NCI-H187 (cell line): ENCODE measurements around the gene FBXO33.

Experiments used
- DNase-seq, 2 experiments: peaks; one replicate each; lab custom pipeline; 2025; lab: John Stamatoyannopoulos, UW

Gene FBXO33, protein sequence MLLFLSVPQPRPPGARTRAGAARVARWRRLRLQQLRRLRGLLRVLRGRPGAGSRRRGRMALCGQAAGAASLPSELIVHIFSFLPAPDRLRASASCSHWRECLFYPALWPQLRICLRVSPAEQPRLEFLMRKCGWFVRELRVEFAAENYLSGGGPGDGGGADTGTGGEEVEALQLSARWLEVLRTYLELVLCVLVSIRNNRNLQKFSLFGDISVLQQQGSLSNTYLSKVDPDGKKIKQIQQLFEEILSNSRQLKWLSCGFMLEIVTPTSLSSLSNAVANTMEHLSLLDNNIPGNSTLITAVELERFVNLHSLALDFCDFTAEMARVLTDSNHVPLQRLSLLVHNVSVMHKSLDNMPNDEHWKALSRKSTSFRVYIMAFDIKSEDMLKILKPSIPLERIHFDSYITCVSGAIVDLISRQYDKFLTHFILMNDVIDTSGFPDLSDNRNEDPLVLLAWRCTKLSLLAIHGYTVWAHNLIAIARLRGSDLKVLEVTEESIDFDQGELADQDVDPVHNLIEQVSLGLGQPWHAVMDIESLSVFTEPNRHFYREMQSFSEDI

DNA sequence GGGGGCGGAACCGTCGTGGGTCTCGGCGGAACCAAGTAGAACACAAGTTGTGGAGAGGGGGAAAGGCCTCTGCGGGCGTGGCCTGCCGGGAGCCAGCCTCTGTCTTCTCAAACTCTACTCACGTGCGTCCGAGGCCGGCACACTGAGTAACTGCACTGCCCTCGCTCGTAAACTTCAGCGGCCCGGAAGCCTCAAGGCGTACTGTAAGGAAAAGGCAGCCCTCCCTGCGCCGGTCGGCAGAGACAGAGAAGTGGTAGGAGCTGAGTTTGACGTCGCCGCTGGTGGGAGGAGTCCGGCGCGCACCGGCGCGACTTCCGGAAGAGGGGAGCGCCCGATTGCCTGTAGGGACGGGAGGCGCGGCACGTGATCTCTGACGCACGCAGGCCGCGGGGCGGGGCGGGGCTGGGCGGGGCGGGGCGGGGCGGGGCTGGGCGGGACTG is at the start of gene FBXO33:
Gene FBXO33 (minus strand): TSS at position 255 of the 440 bp plus-strand sequence. CDS start 271 bp downstream, outside the sequence.
- peak; percentile 90 to 96 for DNase-seq

DNA sequence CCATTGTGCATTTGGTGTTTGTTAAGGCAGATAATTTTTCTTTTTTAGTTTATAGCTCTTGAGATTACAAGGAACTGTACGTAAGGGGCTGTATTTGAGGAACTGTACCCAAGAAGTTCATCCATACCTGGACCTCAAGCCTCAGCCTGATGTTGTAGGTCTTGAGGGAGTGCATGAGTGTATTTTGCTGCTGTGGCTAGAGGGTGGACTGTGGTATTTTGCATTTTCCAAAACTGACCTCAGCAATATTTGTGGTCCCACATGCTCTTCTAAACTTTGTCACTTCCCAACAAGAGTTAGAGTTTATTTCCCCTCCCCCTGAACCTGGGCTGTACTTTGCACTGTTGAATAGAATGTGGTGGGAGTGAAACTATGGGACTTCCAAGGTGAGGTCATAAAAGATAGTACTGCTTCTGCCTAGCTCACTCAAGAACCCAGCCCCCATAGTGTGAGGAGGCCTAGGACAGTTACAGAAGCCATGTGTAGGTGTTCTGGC is 42.2 kb upstream of the FBXO33 start:
- DNase-seq = no peak

DNA sequence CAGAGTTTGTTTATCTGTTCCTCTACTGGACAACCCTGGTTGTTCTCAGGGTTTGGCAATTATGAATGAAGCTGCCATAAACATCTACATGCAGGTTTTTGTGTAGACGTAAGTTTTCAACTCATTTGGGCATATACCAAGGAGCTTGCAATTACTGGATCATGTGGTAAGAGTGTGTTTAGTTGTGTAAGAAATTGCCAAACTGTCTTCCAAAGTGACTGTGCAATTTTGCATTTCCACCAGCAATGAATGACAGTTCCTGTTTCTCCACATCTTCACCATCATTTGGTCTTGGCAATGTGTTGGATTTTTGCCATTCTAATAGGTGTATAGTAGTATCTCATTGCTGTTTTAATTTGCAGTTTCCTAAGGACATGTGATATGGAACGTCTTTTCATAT is 39.8 kb upstream of the FBXO33 start:
- DNase-seq = no peak

DNA sequence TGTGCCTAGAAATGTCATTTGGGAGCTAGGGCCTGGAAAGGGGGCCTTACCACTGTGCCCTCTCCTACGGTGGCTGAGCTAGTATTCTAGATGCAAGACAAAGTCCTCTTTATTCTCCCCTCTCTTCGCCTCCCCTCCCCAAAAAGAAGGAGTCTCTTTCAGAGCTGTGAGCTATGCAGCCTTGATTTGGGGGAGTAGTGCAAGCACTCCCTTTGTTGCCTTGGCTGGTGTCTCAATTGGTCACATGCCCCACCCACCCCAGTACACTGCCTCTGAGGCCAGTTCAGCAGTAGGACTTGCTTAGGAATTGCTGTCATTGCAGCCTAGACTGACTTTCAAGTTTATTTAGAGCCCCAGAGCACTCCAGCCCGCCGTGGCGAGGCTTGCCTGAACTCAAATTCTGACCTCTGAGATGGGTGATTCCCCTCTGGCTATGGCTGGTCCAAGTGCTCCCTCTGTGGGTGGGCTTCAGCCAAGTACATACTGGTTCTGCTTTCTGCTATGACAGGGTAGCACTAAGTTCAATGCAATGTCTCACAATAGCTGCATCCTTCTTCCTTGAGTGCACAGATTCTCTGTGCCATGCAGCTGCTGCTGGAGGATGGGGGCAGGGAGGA is 37.0 kb upstream of the FBXO33 start:
- no peak for DNase-seq

DNA sequence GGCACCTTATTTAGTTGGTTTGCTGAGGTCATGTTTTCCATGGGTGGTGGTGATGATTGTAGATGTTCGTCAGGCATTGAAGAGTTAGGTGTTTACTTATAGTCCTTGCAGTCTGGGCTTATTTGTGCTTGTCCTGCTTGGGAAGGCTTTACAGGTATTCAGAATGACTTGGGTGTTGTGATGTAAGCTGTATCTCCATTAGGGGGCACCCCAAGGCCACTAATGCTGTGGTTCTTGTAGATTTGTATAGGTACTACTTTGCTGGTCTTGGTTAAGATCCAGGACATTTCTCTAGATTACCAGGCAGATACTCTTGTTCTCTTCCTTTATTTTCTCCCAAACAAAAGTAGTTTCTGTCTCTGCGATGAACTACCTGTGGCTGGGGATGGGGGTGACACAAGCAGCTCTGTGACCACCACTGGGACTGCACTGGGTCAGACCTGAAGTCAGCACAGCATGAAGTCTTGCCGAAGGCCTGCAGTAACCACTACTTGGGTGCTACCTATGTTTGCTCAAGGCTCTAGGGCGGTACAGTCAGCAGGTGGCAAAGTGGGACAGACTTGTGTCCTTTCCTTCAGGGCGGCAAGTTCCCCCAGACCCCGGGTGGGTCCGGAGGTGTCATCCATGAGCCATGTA is 35.8 kb upstream of the FBXO33 start:
- DNase-seq = no peak

DNA sequence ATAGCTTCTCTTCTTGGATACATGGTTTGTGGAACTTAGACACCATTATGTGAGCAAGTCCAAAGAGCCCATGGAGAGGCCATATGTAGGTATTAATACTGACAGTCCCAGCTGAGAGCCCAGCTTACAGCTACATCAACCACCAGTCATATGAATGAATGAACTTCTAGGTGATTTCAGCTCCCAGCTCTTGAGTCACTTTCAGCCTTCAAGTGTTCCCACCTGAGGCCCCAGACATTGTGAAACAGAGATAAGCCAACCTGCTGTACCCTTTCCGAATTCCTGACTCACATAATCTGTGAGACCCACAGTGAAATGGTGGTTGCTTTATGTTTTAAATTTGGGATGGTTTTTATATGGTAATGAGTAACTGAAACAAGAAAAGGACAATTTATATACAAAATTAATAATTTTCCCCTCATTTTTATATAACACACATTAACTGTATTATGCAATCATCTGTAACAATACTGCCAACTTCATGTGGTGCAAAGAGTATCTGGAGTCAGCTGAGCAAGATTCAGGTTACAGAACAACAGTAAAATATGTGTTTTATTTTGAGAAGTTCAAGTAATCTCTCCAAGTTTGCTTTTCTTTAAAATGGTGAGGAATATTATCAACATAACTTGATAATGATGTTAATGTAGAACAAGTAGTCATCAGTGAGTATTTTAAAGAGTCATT is 27.7 kb upstream of the FBXO33 start:
- no peak for DNase-seq

DNA sequence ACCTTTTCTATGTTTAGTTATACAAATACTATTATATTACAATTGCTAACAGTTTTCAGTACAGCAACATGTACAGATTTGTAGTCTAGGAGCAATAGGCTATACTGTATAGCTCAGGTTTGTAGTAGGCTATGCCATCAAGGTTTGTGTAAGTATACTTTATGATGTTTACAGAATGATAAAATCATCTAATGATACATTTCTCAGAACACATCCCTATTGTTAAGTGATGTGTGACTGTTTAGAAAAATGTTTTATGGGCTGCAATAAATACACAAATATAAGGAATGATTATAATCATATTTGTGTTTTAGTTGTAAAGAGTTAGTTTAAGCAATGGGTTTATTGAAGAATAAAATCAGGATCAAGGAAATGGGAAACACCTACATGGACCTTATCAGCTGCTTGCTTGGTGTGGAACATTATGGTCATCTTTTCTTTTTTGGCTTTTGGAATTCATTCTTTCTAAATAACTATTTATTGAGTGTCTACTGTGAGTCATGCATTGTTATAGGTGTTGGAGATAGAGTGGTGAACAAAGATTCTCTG is 24.5 kb upstream of the FBXO33 start:
- DNase-seq = no peak

DNA sequence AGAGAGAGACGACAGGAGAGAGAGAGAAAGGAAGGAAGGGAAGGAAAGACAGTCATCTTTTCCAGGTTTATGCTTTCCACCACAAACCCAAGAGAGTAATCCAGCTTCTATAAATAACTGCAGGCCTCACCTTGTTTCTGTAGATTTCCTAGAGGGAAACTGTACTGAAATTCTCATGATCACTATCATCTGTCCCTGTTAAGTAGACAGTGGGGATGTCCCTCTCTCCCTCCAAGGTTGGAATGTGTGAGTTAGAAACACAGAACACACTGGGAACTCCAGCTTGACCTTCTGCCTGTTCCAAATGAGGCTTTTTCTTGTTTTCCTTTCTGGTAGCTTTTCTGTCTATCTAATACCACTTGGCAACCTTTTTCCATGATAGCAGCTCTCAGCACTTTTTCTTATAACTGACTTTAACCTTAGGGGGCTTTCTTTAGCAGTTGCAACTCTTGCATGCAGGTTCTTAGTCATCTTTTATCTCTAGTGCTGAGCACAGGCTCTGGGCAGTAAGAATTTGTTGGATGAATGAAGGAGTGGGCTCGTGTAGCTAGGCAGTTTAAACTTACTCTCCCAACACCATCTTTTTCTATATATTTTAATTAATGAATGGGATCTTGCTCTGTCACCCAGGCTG is 22.8 kb upstream of the FBXO33 start:
- no peak for DNase-seq

DNA sequence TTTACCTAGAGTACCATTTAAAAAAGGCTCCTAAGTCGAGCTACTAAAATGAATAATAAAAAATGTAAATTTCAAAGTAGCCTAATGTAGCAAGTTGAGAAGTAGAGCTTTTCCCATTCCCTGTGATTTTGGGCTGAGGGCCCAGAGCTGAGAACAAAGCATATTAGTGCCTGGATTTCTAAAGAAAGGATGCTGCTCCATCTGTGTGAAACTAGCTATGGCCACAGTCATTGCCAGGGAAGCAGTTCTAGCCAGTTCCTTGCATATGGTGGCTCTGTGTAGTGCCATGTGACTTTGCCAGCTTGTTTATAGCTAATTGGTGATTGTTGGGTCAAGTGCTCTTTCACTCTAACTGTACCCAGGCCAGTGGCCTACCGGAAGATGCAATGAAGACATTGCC is 20.4 kb upstream of the FBXO33 start:
- DNase-seq = no peak

DNA sequence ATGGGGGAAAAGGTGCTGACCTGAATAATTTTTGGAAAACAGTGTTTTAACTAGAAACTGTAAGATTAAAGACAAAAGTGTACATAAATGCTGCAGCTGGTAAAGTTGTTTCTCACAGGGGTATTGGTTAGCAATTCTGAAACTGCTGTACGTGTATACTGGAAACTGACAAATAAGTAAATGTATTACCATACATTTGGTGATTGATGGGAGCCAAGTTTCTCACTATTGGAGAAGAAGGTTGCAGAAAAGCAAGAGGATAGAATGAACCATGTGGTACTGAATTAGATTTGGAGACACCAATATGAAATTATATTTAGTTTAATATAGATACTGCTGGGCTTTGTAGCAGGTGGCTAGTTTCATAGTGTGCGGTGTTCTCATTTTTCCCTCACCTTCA is 19.6 kb upstream of the FBXO33 start:
- DNase-seq = no peak

DNA sequence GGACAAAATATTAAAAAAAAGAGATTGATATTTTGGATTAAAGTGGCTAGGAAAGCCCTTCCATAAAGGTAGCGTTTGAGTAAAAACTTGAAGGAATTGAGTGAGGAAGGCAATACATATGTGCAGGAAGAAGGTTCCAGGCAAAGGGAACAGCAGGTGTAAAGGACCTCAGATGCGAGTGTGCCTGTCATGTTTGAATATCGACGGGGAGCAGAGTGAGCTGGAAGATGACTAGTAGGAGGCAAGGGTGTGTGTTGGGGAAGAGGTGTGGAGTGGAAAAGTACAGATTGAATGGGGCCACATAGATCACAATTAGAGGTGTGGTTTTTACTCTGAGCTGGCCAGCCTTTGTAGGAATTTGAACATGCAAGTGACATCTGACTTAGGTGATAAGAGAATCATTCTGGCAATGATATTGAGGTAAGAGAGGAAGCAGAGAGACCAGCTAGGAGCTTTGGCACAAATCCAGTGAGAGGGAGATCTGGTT is 15.0 kb upstream of the FBXO33 start:
- no peak for DNase-seq

DNA sequence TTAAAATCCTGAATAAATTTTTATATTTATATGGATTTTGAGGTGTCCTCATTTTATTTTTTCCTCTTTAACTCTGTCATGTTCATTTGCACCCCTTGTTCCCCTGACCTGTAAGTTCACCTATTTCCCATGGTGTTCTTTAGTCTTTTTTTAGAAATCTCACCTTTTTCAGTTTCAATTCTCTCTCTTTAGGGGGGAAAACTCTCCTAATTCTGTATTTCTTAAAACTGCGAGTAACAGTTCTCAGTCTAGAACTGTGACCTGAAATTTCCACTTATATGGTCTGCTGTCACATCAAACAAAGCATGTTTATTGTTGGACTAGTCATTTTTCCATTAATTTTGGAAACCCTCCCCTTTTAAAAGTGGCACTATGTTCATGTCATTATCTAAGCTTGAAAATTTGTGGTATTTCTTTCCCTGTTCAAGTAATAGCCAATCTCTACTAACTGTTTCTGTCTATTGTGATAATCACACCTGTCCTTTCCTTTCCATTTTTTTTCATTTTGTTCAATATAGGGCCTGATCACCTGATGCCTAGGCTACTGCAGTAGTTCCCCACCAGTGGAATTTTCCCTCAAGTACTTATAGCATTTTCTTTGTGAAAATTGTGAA is 14.0 kb upstream of the FBXO33 start:
- DNase-seq = no peak

DNA sequence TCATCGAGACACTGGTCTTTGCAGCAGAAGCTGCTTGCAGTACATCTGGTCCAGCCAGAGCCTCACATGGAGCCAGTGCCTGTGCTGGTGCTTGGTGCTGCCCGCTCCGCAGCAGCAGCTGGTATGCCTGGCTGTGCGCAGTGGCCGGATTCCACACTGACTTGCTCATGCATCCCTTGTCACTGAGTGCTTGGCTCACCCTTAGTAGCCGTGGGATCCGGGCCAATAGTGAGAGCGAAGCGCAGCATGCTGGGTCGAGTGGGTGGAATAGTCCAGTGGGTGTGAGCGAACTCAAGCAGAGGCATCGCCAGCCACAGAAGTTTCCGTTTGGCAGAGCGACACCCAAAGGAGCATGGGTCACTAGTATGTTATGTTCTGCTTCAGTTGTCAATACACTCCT is 10.1 kb upstream of the FBXO33 start:
- no peak for DNase-seq

DNA sequence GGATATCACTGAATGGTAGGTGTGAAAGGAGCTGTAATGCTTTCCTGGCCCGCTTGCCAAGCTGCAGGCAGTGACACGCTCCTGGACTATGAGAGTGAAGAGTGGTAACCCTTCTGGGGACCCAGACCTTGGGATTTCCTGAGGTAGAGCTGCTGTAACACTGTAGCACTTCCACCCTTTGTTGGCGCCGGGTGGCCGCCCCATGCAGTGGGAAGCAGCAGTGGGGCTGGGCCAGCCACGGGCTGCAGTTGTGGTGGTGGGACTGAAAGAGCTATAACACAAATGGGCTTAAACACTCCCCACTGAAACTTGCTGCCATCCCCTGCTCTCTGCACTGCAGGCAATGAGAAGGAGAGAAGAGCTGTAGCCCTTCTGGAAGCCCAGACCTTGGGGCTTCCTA is 9.6 kb upstream of the FBXO33 start:
- no peak for DNase-seq

DNA sequence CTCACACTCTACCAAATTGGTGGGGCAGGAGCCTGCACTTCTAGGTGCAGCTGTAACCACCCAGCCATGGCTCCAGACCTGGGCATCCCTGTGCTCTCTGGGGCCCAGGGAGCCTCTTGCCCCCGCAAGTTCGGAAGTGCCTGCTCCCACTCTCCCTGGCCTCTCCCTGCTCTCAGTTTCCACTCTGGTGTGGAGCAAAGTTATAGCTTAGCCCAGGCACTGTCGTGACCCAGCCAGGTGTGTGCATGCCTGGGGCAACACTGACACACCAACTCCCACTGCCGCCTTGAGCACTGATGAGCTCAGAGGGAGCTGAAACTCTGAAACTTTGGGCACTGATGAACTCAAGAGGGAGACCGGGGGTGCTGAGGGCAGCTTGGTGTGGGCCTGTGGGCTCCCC is 8.7 kb upstream of the FBXO33 start:
- DNase-seq = no peak

DNA sequence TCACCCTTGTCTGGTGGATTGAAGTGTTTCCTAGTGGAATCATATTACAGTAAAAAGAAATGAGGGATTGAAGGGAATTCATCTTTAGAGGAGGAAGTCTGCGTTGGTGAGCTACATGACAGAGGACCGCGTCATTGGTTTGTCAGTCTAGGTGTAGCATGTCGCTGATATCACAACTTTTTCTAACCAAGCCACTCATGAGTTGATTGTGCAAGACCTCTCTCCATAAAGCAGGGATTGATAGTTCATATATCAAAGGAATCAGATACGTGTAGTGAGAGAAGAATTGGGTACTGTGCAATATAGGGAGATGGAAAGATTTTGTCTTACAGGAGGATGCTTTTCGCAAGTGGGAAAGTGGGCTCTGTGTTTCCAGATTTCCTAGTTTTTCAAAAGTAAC is 3.0 kb upstream of the FBXO33 start:
- DNase-seq = no peak

DNA sequence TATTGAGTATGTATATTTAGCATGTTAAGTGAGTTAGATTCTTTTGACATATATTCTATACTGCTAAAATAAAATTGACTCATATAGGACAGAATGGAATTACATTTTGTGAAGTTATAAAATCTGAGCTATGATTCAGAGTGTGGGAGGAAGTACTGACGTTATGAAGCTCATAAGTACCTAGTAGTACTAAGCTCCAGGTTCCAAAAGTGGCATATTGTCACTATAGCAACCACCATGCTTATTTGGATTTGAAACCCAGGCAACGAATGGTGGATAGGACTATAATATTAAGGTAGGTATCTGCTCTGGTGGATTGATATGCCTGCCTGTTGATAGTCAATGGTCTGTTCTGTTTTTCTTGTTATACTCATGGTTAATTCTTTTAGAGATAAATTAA is 2.2 kb upstream of the FBXO33 start:
- DNase-seq = no peak

DNA sequence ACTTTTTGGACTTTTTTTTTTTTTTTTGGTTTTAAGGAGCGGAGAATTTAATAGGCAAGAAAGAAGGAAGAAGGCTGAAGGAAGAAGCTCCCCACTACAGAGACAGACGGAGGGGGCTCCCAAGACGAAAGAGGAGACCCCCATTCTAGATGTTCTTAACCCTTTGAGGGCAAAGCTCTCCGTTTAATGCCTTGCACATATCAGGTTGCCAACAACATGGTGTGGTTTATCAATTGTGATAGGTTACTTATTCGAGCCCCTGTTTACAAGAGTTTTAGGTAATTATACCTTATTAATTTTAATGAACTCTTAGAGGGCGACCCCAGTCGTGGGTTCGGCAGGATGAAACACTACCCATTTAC is 1.2 kb upstream of the FBXO33 start:
- no peak for DNase-seq

DNA sequence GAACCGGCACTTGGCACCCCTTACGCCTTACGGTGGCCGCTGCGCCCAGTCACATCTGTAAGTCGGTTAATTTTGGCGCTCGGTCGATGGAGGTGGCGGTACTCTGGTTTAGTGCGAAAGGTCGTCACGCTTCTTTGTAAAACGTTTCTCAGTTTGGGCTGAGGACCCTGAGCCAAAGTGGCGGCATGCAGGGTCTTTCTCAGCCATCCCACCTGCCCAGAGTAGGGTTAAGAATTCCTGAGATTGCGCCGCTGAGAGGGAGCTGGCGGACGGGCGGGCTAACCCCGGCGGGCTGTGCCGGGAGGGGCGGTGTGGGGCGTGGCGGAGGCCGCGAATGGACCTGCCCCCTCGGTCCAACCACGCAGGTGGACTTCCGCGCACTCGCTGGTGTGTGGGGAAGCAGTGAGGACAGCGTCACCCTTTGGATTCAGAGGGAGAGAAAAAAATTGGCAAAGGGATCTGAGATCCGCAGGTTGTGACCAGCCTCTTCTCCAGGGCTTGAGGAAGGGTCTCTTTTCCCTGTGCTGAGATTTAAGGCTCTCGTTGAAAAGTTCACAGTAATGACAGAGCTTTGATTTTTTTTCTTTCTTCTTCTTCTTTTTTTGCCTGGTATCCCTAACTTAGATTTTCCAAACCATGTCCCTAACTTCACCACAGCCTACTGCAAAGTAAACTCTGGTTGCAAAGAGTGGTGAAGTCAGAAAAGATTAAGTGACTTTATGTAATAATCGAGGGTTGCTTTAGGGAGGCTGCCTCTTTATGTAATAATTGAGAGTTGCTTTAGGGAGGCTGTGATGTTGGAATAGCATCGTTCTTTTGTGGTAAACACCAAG is 602 bp upstream of the FBXO33 start:
- peak; percentile 86 to 99 for DNase-seq
